Prostate gland (tissue), 2 donors: ENCODE results near the gene TSG101. TPM values are rescaled to one million over a fixed set of nuclear protein-coding genes. Genes with fewer than 3 reads are reported as not detected.

Source experiments
- DNase-seq: peaks from one replicate; pipeline ENCODE4 v3.0.0-alpha.2; 2019; ENCODE audit warnings: low spot score
- H3K27ac ChIP-seq, 2 donors: fragments of 200-600 bp; sonication (generic); 2 replicates each; pipeline ENCODE4 v1.5.1; 2017 to 2019
- H3K27me3 ChIP-seq: fragments of 200-600 bp; sonication (generic); replicated peaks from 2 replicates; pipeline ENCODE4 v1.5.1; 2019; ENCODE audit not compliant: insufficient read depth
- H3K36me3 ChIP-seq, 2 donors: fragments of 200-600 bp; sonication (generic); 1 replicate in 1 of 2; 2 replicates in 1 of 2; pipeline versions ENCODE4 v1.5.1 to v1.8.1; 2017 to 2019
- H3K4me1 ChIP-seq: fragments of 200-600 bp; sonication (generic); replicated peaks from 2 replicates; pipeline ENCODE4 v1.5.1; 2019
- H3K4me3 ChIP-seq, 2 donors: fragments of 200-600 bp; sonication (generic); 2 replicates each; pipeline ENCODE4 v1.5.1; 2017 to 2019
- H3K9me3 ChIP-seq: fragments of 200-600 bp; sonication (generic); 2 replicates; pipeline ENCODE4 v1.5.1; 2017
- CTCF ChIP-seq, 4 experiments: fragments of 200-600 bp in 2 of 4; fragments of 450-650 bp in 2 of 4; sonication (generic) in 2 of 4; IDR thresholded peaks; 1 replicate in 3 of 4; 2 replicates in 1 of 4; pipeline ENCODE4 v1.5.1; 2016 to 2019; ENCODE audit warnings: antibody characterized with exemption in 4 of 4, mild to moderate bottlenecking in 2 of 4, moderate library complexity in 2 of 4
- POLR2A ChIP-seq: fragments of 450-650 bp; IDR thresholded peaks from one replicate; pipeline ENCODE4 v1.6.1; 2016; ENCODE audit warnings: antibody characterized with exemption, mild to moderate bottlenecking
- POLR2AphosphoS5 ChIP-seq: sonication (generic); formaldehyde crosslinking; IDR thresholded peaks from one replicate; pipeline ENCODE4 v1.6.1; 2017; ENCODE audit warnings: antibody characterized with exemption
- WGBS: methylation state at CpG from one replicate; pipeline ENCODE4 v1.1.5; 2018; 5-methylcytosine and 5-hydroxymethylcytosine counted together
- intact Hi-C: fragments of 100-400 bp; cut with DNase I; formaldehyde crosslinking; loops from one replicate; pipeline ENCODE4 v1.14.2; 2022
- total RNA-seq, 2 donors: library from RNA; depleted of rRNA; stranded (reverse); fragments of >200 nt; gene quantifications; one replicate each; pipeline ENCODE4 v1.1.0, GENCODE V29; 2016

Gene TSG101
- total RNA-seq, 2 donors from 2014 or later = 60.5 to 94.5 TPM

GRCh38 chr11:18523084-18523483, 3.7 kb downstream of the TSG101 start:
- H3K36me3 ChIP-seq = no peaks in the 10 kb centered on the region
- intact Hi-C loops = loop anchor here (10.0 kb wide), 1 partner anchor 1308 kb away; no protein-coding TSS in a partner anchor
- TF ChIP-seq POLR2AphosphoS5 = no peak
- TF ChIP-seq CTCF (IDR thresholded peaks at IDR 0.05) = no peak
- TF ChIP-seq POLR2A = no peak
- no peak for DNase-seq
- H3K27me3 ChIP-seq = no peaks in the 10 kb centered on the region
- WGBS = 77% methylated on average over 3 of the region's 3 CpGs
- no peak overlapping the region for H3K4me3 ChIP-seq
- no peaks in the 10 kb centered on the region for H3K9me3 ChIP-seq
- no peak overlapping the region for H3K27ac ChIP-seq
- peaks cover 2% of the 10 kb centered on the region for H3K4me1 ChIP-seq

- H3K4me1 ChIP-seq = no peaks in the 10 kb centered on the region
- TF ChIP-seq POLR2A (no peak), POLR2AphosphoS5 (no peak), CTCF (IDR thresholded peaks at IDR 0.05) (no peak)
- no peak for DNase-seq
- H3K36me3 ChIP-seq = no peaks in the 10 kb centered on the region
- H3K27ac ChIP-seq = no peak overlapping the region
- intact Hi-C loops = loop anchor here (10.0 kb wide), 1 partner anchor 1308 kb away; no protein-coding TSS in a partner anchor
- H3K27me3 ChIP-seq = no peaks in the 10 kb centered on the region
- WGBS = 75% methylated on average over 4 of the region's 4 CpGs
- no peaks in the 10 kb centered on the region for H3K9me3 ChIP-seq
- H3K4me3 ChIP-seq = no peak overlapping the region
These were observed 4.4 kb downstream of the TSG101 start for GRCh38 chr11:18522388-18522787.

- H3K27ac ChIP-seq = no peak overlapping the region
- TF ChIP-seq CTCF (IDR thresholded peaks at IDR 0.05) = no peak
- no peak for TF ChIP-seq POLR2AphosphoS5
- no peak for TF ChIP-seq POLR2A
- intact Hi-C loops = loop anchor here (10.0 kb wide), 1 partner anchor 1306 kb away; no protein-coding TSS in a partner anchor
- DNase-seq = no peak
- H3K4me1 ChIP-seq = no peaks in the 10 kb centered on the region
- H3K36me3 ChIP-seq = no peaks in the 10 kb centered on the region
- no peaks in the 10 kb centered on the region for H3K9me3 ChIP-seq
- 97% methylated on average over 3 of the region's 3 CpGs for WGBS
- H3K4me3 ChIP-seq = no peak overlapping the region
- no peaks in the 10 kb centered on the region for H3K27me3 ChIP-seq
These were observed 5.6 kb downstream of the TSG101 start for GRCh38 chr11:18521122-18521521.

GRCh38 chr11:18502352-18502751, 24.4 kb downstream of the TSG101 start:
- Histone ChIP-seq H3K9me3 (no peaks in the 10 kb centered on the region), H3K4me1 (no peaks in the 10 kb centered on the region), H3K4me3 (no peak overlapping the region), H3K36me3 (peaks cover 0 to 9% of the 10 kb centered on the region in 2 donors), H3K27me3 (no peaks in the 10 kb centered on the region), H3K27ac (no peak overlapping the region)
- intact Hi-C loops = no loop called here
- TF ChIP-seq CTCF (IDR thresholded peaks at IDR 0.05) = no peak
- TF ChIP-seq POLR2AphosphoS5 = no peak
- no peak for TF ChIP-seq POLR2A
- no peak for DNase-seq

- H3K27ac ChIP-seq = no peak overlapping the region
- DNase-seq = no peak
- no peaks in the 10 kb centered on the region for H3K4me1 ChIP-seq
- no peak for TF ChIP-seq CTCF (IDR thresholded peaks at IDR 0.05)
- no peak for TF ChIP-seq POLR2AphosphoS5
- no peak for TF ChIP-seq POLR2A
- peaks cover 0 to 9% of the 10 kb centered on the region in 2 donors for H3K36me3 ChIP-seq
- intact Hi-C loops = no loop called here
- WGBS = 100% methylated on average over 1 of the region's 1 CpG
- no peaks in the 10 kb centered on the region for H3K9me3 ChIP-seq
- no peak overlapping the region for H3K4me3 ChIP-seq
- H3K27me3 ChIP-seq = no peaks in the 10 kb centered on the region
These were observed 25.1 kb downstream of the TSG101 start for GRCh38 chr11:18501629-18502028.
